ENCODE measurements around the gene ZNF521.

GRCh38 chr18:25210622-25211021 lies 141.3 kb downstream of the ZNF521 start:
- TF ChIP-seq CTCF (IDR thresholded peaks at IDR 0.05) (no peak), POLR2A (IDR thresholded peaks at IDR 0.05) (no peak)

Data from thyroid gland (tissue), 4 donors.